ENCODE measurements around the gene NUDT1.

Gene NUDT1

GRCh38 chr7:2230882-2231281, 11.1 kb upstream of the NUDT1 start:
- no peak overlapping the region for H3K4me3 ChIP-seq (ENCODE audit: low read depth, low read length)
- TF ChIP-seq CTCF (IDR thresholded peaks at IDR 0.05; ENCODE audit: low read depth, low read length), result no peak

DNA sequence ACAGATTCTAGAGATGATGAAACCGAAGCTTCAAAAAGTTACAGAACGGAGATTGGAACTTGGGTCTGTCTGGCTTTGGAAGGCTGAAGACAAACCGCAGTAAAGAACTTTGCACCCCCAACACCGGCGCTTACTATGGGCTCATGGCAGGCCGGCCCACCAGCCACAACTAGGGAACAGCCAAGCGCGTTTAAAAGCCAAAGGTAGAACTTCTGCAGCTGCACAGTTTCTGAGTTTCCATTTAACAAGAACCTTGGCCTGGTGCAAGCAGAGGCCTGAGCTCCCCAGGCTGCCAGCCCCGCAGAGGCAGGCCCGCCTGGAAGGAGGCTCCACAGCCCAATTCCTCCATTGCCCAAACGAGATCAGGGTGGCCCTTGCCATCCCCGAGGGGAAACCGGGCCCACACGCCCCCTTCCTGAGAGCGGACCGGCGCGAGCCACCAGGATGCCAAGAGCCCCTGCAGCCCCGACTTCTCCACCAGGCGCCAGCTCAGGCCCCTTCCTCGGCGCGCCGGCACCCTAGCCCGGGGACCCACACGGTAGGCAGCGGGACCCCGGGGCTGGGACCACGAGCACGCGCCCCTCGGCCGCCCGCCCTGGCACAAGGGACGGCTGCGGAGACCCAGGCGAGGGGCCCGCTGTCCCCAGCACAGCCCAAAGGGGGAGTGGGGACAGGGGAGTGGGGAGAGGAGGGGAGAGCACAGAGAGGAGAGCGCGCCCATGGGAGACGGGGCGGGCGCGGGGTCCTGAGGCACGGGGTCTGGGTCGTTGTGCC, 9.8 kb upstream of the NUDT1 start:
- TF ChIP-seq CTCF (IDR thresholded peaks at IDR 0.05; ENCODE audit: low read depth, low read length), result no peak
- H3K4me3 ChIP-seq (ENCODE audit: low read depth, low read length), result peak overlapping the region; percentile 85

- peak within 1 kb of the TSS; percentile 85 for H3K4me3 ChIP-seq (ENCODE audit: low read depth, low read length)
- no peak for TF ChIP-seq CTCF (IDR thresholded peaks at IDR 0.05; ENCODE audit: low read depth, low read length)
Observed at GRCh38 chr7:2232766-2233520, 9.1 kb upstream of the NUDT1 start, which contains the start of gene MAD1L1. Gene MAD1L1, minus strand, starts transcription at chr7:2232945. Its CDS starts 2,812 bp downstream, at chr7:2230133.

- H3K4me3 ChIP-seq (ENCODE audit: low read depth, low read length), result no peak overlapping the region
- no peak for TF ChIP-seq CTCF (IDR thresholded peaks at IDR 0.05; ENCODE audit: low read depth, low read length)
Observed at GRCh38 chr7:2233926-2234325, 8.1 kb upstream of the NUDT1 start.

DNA sequence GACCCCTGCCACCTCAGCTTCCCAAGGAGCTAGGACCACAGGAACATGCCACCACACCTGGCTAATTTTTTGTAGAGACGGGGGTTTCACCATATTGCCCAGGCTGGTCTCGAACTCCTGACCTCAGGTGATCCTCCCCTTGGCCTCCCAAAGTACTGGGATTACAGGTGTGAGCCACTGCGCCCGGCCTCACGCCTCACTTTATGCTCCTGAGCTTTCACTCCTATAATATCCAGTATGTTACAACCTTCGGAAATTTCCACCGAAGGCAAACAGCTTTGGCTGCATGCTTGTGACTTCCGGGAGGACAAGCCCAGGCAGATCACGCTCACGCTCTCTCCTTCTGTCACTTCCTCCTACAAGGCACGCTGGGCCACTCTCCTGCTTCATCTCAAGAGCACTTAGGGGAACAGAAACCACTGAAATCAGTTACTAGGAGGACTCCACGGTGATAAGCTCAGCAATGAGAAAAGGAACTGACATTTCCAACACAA, 4.9 kb upstream of the NUDT1 start:
- no peak for TF ChIP-seq CTCF (IDR thresholded peaks at IDR 0.05; ENCODE audit: low read depth, low read length)
- H3K4me3 ChIP-seq (ENCODE audit: low read depth, low read length), result no peak overlapping the region

GRCh38 chr7:2239242-2239641, 2.8 kb upstream of the NUDT1 start:
- H3K4me3 ChIP-seq (ENCODE audit: low read depth, low read length), result no peak overlapping the region
- TF ChIP-seq CTCF (IDR thresholded peaks at IDR 0.05; ENCODE audit: low read depth, low read length), result no peak
